ENCODE measurements around the gene MTMR3. TPM values are rescaled to one million over a fixed set of nuclear protein-coding genes. Genes with fewer than 3 reads are reported as not detected.

Gene MTMR3
- total and polyA plus RNA-seq, 4 donors: 13.6 to 86.0 (median 41.3) TPM

DNA sequence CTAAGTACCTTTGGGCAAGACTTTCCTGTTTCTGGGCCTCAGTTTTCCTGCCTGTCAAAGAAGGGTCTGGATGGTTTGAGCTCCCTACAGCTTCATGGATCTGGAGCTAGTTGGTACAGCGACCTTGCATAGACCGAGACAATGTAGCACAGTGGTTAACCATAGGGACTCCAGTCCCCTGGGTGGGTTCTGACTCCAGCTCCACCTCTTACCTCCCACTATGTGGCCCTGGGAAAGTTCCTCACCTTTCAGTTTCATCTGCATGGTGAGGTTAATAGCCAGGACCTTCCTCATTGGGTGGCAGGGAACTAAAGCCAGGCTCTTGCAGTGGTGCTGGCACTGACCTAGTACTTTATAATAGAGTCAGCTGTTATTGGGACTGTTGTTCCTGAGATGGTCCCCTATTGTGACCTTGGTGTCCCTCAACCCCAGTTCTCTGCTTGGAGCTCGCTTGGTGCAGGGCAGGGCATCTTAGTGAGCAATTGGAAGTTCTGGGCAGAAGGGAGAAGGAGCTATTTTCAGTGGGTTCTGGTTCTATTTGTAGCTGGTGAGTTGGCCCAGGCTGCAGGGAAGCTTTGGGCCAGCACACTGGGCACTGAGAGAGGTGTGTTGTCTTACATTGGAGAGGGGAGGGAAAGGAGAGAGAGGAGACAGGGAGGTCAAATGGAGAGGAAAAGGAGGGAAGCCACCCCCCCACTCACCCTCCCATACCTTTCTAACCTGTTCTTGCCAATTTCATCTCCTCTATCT, 10.7 kb upstream of the MTMR3 start:
- H3K4me3 ChIP-seq: no peak overlapping the region
- H3K4me1 ChIP-seq (ENCODE audit: control insufficient read depth in 5 of 5, insufficient read depth in 5 of 5, low read length in 5 of 5): peaks cover 0 to 9% (median 0%) of the 10 kb centered on the region in 5 donors
- peaks cover 0 to 4% (median 0%) of the 10 kb centered on the region in 3 donors for H3K27me3 ChIP-seq (ENCODE audit: control insufficient read depth in 3 of 3, insufficient read depth in 3 of 3, low read length in 2 of 3)
- no peak overlapping the region for H3K27ac ChIP-seq (ENCODE audit: low read depth in 1 of 2, low read length in 1 of 2)
- TF ChIP-seq, protein P1, sequence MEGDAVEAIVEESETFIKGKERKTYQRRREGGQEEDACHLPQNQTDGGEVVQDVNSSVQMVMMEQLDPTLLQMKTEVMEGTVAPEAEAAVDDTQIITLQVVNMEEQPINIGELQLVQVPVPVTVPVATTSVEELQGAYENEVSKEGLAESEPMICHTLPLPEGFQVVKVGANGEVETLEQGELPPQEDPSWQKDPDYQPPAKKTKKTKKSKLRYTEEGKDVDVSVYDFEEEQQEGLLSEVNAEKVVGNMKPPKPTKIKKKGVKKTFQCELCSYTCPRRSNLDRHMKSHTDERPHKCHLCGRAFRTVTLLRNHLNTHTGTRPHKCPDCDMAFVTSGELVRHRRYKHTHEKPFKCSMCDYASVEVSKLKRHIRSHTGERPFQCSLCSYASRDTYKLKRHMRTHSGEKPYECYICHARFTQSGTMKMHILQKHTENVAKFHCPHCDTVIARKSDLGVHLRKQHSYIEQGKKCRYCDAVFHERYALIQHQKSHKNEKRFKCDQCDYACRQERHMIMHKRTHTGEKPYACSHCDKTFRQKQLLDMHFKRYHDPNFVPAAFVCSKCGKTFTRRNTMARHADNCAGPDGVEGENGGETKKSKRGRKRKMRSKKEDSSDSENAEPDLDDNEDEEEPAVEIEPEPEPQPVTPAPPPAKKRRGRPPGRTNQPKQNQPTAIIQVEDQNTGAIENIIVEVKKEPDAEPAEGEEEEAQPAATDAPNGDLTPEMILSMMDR (IDR thresholded peaks at IDR 0.05; ENCODE audit: control extremely low read depth, extremely low read depth): no peak
- DNase-seq: no peak
- 94 to 100% methylated on average over 3 of the region's 3 CpGs for WGBS, 2 donors
- no peak overlapping the region for H3K9ac ChIP-seq (ENCODE audit: insufficient read depth in 1 of 2, low read length in 2 of 2)
- no peaks in the 10 kb centered on the region for H3K36me3 ChIP-seq (ENCODE audit: control insufficient read depth in 4 of 4, insufficient read depth in 4 of 4, low read length in 4 of 4)
- no peak for ATAC-seq (ENCODE audit: insufficient read depth, low FRiP score)
- H3K9me3 ChIP-seq (ENCODE audit: control insufficient read depth in 4 of 4, insufficient read depth in 3 of 4, low read length in 3 of 4): no peaks in the 10 kb centered on the region

DNA sequence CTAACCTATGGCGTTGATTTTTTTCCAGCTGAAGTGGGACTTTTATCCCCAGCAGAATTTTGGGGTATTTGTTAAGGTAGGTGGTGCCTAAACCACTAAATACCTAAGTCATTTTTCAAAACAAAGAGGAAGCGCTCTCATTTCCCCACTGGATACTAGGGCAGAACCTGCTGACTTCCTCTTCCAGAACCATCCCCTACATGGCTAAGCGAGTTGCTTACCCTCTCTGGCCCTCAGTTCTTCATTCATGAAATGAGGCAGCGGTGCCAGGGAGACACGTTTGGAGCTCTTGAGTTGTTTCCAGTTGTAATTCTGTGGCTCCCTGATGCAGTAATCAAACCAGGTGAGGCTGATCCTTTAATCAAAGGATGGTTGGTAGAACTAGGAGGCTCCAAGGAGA, 10.0 kb upstream of the MTMR3 start:
- no peaks in the 10 kb centered on the region for H3K9me3 ChIP-seq (ENCODE audit: control insufficient read depth in 4 of 4, insufficient read depth in 3 of 4, low read length in 3 of 4)
- no peak overlapping the region for H3K4me3 ChIP-seq
- ATAC-seq (ENCODE audit: insufficient read depth, low FRiP score): no peak
- no peak overlapping the region for H3K27ac ChIP-seq (ENCODE audit: low read depth in 1 of 2, low read length in 1 of 2)
- H3K4me1 ChIP-seq (ENCODE audit: control insufficient read depth in 5 of 5, insufficient read depth in 5 of 5, low read length in 5 of 5): peaks cover 0 to 5% (median 0%) of the 10 kb centered on the region in 5 donors
- no peak overlapping the region for H3K9ac ChIP-seq (ENCODE audit: insufficient read depth in 1 of 2, low read length in 2 of 2)
- 47 to 60% methylated on average over 5 of the region's 5 CpGs for whole genome bisulfite sequencing, 2 donors
- no peaks in the 10 kb centered on the region for H3K36me3 ChIP-seq (ENCODE audit: control insufficient read depth in 4 of 4, insufficient read depth in 4 of 4, low read length in 4 of 4)
- peaks cover 0 to 2% (median 0%) of the 10 kb centered on the region in 3 donors for H3K27me3 ChIP-seq (ENCODE audit: control insufficient read depth in 3 of 3, insufficient read depth in 3 of 3, low read length in 2 of 3)
- TF ChIP-seq, protein P1 (IDR thresholded peaks at IDR 0.05; ENCODE audit: control extremely low read depth, extremely low read depth): no peak
- DNase-seq: no peak

DNA sequence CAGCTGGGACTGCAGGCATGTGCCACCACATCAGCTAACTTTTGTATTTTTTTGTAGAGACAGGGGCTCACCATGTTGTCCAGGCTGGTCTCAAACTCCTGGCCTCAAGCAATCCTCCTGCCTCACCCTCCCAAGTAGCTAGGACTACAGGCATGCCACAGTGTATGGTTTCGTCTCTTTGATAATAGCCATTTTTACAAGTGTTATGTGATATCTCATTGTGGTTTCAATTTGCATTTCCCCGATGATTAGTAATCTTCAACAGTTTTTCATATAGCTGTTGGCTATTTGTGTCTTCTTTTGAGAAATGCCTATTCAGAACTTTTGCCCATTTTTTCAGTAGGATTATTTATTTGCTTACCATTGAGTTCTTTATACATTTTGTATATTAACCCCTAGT, 9.0 kb upstream of the MTMR3 start:
- ATAC-seq (ENCODE audit: insufficient read depth, low FRiP score): no peak
- Histone ChIP-seq H3K27me3 (ENCODE audit: control insufficient read depth in 3 of 3, insufficient read depth in 3 of 3, low read length in 2 of 3) (peaks cover 0 to 2% (median 0%) of the 10 kb centered on the region in 3 donors), H3K36me3 (ENCODE audit: control insufficient read depth in 4 of 4, insufficient read depth in 4 of 4, low read length in 4 of 4) (no peaks in the 10 kb centered on the region), H3K9ac (ENCODE audit: insufficient read depth in 1 of 2, low read length in 2 of 2) (no peak overlapping the region), H3K9me3 (ENCODE audit: control insufficient read depth in 4 of 4, insufficient read depth in 3 of 4, low read length in 3 of 4) (no peaks in the 10 kb centered on the region), H3K27ac (ENCODE audit: low read depth in 1 of 2, low read length in 1 of 2) (no peak overlapping the region), H3K4me3 (no peak overlapping the region), H3K4me1 (ENCODE audit: control insufficient read depth in 5 of 5, insufficient read depth in 5 of 5, low read length in 5 of 5) (peaks cover 0 to 5% (median 0%) of the 10 kb centered on the region in 5 donors)
- TF ChIP-seq, protein P1 (IDR thresholded peaks at IDR 0.05; ENCODE audit: control extremely low read depth, extremely low read depth): no peak
- no peak for DNase-seq
- 87 to 89% methylated on average over 2 of the region's 2 CpGs for WGBS, 2 donors
